A549 (cell line): ENCODE data around the gene TTC32.

ENCODE experiments used
- EP300 ChIP-seq, 2 experiments: fragments of >200 bp; sonication (Bioruptor Twin); formaldehyde crosslinking; IDR thresholded peaks; 2 replicates in 1 of 2; 3 replicates in 1 of 2; pipeline ENCODE4 v1.6.1; 2016 to 2017
- FOSL2 ChIP-seq, 2 experiments: fragments of 450-650 bp in 1 of 2; fragments of >200 bp in 1 of 2; sonication (Bioruptor Twin) in 1 of 2; formaldehyde crosslinking; IDR thresholded peaks; 2 replicates each; pipeline versions ENCODE4 v1.5.0 to v1.6.1; 2016 to 2020; ENCODE audit warnings: mild to moderate bottlenecking in 1 of 2, moderate library complexity in 1 of 2
- JUN ChIP-seq, 2 experiments: fragments of >200 bp; sonication (Bioruptor Twin); formaldehyde crosslinking; IDR thresholded peaks; 2 replicates in 1 of 2; 3 replicates in 1 of 2; pipeline ENCODE4 v1.6.1; 2016 to 2017
- MYC ChIP-seq: IDR thresholded peaks from 2 replicates; pipeline ENCODE4 v1.6.1; 2012; ENCODE audit warnings: mild to moderate bottlenecking, inconsistent platforms, low read length, improper control_type of control experiment, borderline replicate concordance
- POLR2A ChIP-seq: IDR thresholded peaks from 2 replicates; pipeline ENCODE4 v1.6.1; 2012; ENCODE audit warnings: mild to moderate bottlenecking, low read length
- SMC3 ChIP-seq: fragments of >200 bp; sonication (Bioruptor Twin); formaldehyde crosslinking; IDR thresholded peaks from 3 replicates; pipeline ENCODE4 v1.6.1; 2018; ENCODE audit warnings: inconsistent platforms
- TF ChIP-seq, protein P1 (sequence below): fragments of >200 bp; sonication (Bioruptor Twin); formaldehyde crosslinking; IDR thresholded peaks from 3 replicates; pipeline ENCODE4 v1.5.1; 2016

DNA sequence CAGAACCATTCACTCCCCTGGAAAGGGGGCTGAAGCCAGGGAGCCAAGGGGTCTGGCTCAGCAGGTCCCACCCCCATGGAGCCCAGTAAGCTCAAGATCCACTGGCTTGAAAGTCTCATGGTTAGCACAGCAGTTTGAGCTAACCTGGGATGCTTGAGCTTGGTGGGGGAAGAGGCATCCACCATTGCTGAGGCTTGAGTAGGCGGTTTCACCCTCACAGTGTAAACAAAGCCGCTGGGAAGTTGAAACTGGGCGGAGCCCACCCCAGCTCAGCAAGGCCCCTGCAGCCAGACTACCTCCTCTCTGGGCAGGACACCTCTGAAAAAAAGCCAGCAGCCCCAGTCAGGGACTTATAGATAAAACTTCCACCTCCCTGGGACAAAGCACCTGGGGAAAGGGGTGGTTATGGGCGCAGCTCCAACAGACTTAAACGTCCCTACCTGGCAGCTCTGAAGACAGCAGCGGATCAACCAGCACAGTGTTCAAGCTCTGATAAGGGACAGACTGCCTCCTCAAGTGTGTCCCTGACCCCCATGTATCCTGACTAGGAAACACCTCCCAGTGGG lies 14.7 kb upstream of the TTC32 start:
- TF ChIP-seq, protein P1, sequence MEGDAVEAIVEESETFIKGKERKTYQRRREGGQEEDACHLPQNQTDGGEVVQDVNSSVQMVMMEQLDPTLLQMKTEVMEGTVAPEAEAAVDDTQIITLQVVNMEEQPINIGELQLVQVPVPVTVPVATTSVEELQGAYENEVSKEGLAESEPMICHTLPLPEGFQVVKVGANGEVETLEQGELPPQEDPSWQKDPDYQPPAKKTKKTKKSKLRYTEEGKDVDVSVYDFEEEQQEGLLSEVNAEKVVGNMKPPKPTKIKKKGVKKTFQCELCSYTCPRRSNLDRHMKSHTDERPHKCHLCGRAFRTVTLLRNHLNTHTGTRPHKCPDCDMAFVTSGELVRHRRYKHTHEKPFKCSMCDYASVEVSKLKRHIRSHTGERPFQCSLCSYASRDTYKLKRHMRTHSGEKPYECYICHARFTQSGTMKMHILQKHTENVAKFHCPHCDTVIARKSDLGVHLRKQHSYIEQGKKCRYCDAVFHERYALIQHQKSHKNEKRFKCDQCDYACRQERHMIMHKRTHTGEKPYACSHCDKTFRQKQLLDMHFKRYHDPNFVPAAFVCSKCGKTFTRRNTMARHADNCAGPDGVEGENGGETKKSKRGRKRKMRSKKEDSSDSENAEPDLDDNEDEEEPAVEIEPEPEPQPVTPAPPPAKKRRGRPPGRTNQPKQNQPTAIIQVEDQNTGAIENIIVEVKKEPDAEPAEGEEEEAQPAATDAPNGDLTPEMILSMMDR: no peak
- TF ChIP-seq SMC3 (no peak), EP300 (IDR thresholded peaks at IDR 0.05) (no peak), JUN (IDR thresholded peaks at IDR 0.05) (no peak), MYC (no peak), POLR2A (no peak), FOSL2 (IDR thresholded peaks at IDR 0.05) (no peak), FOSL2 (CRISPR knock-in tag; IDR thresholded peaks at IDR 0.05) (no peak)
